GM19372 (cell line): ENCODE data around the gene IGFALS.

Source experiments
- ATAC-seq: cut with Tn5 transposase; IDR thresholded peaks from one replicate; pipeline ENCODE4 v1.9.1; 2021; ENCODE audit warnings: mild to moderate bottlenecking, low read depth, moderate library complexity; ENCODE audit not compliant: unreplicated experiment

IGFALS gene

DNA sequence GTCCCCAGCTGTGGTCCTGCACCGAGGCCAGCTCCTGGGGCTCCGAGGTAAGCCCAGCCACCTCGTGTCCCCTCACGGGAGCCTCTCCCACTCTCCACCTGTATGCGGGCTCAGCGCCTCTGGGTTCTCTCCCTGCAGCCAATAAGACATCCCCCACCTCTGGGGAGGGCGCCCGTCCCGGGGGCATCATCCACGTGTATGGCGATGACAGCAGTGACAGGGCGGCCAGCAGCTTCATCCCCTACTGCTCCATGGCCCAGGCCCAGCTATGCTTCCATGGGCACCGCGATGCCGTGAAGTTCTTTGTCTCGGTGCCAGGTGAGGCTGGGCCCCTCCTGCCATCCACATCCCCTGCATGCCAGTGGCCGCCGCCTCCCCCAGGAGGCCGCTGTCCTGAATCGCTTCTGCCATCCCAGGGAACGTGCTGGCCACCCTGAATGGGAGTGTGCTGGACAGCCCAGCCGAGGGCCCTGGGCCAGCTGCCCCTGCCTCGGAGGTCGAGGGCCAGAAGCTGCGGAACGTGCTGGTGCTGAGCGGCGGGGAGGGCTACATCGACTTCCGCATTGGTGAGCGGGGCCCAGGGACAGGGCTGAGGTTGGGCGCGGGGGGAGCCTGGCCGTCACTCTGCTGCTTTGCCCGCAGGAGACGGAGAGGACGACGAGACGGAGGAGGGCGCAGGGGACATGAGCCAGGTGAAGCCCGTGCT is 25.3 kb downstream of the IGFALS start:
- no peak for ATAC-seq

DNA sequence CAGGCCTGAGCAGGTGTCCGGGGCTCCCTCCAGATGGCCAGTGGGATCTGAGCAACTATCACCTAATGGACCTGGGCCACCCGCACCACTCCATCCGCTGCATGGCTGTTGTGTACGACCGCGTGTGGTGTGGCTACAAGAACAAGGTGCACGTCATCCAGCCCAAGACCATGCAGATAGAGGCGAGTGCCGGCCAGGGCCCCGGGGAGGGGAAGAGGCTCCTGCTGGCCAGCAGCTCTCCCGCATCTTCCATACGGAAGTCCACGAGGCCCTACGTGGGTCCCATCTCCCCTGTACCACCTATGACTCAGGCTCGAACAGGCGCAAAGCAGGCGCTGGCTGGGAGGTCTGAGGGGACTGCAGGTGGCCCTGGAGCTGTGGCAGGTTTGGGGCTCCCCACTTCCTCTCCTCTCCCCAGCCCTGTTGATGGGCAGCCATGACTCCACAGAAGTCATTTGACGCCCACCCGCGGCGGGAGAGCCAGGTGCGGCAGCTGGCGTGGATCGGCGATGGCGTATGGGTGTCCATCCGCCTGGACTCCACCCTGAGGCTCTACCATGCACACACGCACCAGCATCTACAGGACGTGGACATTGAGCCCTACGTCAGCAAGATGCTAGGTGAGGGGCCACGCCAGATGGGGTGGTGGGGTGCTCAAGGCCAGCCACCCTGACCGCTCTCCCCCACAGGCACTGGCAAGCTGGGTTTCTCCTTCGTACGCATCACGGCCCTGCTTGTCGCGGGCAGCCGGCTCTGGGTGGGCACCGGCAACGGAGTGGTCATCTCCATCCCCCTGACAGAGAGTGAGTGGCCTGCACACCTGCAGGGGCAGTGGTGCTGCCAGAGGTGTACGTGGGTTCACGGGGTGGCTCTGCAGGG is 26.1 kb downstream of the IGFALS start:
- ATAC-seq, result no peak

DNA sequence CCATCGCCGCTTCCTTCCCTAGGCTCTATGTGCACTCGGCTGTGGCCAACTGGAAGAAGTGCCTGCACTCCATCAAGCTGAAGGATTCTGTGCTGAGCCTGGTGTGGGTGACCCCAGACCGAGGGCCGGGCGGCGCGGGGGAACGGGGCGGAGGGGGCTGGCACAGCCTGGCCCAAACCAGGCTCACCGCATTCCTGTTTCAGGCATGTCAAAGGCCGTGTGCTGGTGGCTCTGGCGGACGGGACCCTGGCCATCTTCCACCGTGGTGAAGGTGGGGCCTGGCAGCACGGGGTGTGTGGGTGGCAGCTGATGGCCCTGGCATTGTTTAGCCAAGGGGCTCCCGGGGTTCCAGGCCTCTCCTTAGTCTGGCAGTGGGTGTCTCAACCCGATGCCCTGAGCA is 26.8 kb downstream of the IGFALS start:
- no peak for ATAC-seq

DNA sequence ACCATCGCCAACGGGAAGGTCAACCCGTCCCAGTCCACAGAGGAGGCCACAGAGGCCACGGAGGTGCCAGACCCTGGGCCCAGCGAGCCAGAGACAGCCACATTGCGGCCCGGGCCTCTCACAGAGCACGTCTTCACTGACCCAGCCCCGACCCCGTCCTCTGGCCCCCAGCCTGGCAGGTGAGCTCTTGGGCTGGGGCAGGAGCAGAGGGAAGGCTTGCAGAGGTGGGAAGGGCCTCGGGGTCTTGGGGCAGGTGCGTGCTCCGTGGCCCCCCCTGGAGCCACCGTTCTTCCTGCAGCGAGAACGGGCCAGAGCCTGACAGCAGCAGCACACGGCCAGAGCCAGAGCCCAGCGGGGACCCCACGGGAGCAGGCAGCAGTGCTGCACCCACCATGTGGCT is 27.3 kb downstream of the IGFALS start:
- ATAC-seq, result no peak

DNA sequence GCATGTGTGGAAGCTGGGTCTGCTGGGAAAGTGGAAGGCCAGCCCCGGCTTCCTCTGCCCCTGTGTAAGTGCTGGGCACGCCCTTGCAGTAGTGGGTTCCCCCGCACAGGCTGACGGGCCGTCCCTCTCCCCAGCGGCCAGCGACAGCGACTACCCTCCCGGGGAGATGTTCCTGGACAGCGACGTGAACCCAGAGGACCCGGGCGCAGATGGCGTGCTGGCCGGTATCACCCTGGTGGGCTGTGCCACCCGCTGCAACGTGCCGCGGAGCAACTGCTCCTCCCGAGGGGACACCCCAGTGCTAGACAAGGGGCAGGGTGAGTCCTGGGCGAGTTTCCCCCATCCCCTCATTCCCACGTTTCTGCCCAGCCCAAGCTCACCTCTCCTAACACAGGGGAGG is 27.7 kb downstream of the IGFALS start:
- ATAC-seq, result no peak

DNA sequence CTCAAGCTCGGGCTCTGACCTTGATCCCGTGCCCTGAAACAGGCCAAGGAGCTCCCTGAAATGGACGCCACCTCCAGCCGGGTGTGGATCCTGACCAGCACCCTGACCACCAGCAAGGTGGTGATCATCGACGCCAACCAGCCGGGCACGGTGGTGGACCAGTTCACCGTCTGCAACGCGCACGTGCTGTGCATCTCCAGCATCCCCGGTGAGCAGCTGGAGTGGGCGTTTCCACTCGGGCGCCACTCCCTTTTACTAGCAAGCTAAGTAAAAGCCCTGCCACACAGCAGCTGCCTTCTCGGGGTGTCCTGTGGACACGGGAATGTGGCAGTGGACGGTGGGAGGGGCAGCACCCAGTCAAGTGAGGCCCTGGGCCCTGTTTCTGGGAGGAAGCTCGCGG is 28.5 kb downstream of the IGFALS start:
- no peak for ATAC-seq

DNA sequence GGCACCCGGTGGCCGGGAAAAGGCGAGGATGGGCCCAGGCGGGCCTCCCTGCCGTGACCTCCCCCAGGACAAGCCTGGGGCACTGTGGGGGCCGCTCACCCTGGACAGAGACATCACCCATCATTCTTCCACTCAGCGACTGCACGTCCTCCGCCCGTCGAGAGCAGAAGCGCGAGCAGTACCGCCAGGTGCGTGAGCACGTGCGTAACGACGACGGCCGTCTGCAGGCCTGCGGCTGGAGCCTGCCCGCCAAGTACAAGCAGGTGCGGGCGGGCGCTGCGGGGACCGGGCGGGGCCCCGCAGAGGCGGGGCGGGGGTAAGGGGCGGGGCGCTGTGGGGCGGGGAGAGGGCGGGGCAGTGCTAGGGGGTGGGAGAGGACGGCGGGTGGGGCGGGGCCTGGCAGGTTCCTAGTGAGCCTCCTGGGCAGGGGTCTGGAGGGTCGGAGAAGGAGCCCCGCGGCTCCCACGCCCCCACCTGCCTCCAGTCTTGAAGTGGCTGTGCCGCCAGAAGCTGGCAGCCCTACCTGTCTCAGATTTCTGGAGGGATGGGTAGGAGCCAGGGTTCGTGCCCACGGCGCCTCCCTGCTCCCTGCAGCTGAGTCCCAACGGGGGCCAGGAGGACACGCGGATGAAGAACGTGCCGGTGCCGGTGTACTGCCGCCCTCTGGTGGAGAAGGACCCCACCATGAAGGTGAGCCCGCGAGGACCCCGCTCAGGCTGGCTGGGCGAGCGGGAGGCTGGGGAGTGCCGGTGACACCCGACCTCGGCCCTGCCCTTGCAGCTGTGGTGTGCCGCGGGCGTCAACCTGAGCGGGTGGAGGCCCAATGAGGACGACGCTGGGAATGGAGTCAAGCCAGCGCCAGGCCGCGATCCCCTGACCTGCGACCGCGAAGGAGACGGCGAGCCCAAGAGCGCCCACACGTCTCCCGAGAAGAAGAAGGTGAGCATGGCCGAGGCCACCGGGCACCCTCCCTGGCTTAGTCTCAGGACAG is 29.7 kb downstream of the IGFALS start:
- ATAC-seq, result no peak

DNA sequence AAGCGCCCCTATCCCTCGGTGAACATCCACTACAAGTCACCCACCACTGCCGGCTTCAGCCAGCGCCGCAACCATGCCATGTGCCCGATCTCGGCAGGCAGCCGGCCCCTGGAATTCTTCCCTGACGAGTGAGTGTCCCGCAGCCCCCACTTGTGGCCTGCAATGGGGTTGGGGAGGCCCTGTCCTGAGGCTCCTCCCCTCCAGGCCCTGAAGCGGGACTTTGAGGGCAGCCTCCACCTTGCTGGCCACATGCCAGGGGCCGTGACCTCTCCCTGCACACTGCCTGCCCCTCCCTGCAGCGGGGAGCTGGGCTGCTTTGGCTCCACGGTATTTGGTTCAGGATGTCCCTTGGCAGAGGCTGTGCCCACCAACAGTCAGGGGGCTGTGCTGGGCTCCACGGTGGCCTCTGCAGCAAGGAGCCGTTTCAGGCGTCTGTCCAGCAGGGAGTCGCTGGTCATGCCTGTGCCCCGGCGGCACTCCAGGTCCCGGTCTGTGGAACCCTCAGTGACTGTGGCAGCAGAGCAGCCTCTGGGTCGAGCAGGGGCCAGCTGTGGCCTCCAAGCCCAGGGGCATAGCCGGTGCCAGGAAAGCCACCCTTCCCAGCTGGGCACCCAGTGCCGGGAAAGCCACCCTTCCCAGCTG is 30.5 kb downstream of the IGFALS start:
- no peak for ATAC-seq

DNA sequence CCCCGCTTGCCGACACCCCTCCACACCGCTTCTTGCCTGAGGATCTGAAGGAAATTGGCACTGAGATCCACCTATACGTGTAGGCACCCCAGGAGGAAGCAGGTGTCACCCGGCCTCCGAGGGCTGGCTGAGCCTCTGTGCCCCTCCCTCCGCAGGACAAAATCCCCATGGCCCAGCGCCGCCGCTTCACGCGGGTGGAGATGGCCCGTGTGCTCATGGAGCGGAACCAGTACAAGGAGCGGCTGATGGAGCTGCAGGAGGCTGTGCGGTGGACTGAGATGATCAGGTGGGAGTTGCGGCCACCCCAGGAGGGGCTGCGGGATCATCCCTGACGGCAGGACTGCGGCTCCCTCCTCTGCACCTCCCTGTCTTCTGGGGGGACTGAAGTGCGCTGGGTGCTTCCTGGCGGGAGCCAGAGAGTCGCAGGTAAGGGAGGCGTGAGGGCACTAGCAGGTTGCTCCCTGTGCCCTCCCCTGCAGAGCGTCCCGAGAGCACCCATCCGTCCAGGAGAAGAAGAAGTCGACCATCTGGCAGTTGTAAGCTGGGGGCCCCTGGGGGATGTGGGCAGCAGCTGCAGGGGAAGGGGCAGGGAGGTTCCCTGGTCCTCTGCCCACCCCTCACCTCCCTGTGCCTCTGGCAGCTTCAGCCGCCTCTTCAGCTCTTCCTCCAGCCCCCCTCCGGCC is 31.2 kb downstream of the IGFALS start:
- no peak for ATAC-seq

DNA sequence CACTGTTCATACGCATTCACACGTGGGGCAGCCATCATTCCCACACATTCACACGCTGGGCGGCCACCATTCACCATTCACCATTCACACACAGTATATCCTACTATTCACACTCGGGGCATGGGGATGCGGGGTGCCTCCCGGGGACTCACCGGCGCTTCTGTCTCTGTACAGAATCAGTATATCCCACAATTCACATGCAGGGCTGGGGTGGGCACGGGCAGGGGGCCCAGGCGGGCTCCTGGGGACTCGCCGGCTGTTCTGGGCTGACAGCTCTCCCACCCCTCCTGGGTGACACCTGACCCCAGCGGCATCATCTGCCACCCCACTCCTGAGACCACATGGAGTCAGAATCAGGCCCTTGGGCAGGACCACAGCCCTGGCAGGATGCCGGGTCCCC is 31.8 kb downstream of the IGFALS start:
- ATAC-seq, result no peak

DNA sequence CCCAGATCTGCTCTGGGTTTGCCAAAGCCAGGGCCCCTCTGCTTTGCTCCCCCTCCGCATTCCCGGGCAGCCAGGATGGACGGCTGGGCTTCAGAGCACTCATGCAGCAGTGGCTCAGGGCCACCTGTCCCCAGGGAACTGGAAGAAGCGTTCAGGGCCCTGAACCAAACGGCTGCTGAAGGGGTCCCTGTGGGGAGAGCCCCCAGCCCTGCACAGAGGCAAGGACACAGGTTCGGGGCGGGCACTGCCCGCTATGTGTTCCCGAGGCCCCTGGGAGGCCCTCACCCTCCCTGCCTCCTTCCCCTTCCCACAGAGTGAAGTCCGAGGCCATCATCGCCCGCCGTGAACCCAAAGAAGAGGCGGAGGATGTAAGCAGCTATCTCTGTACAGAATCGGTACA is 32.6 kb downstream of the IGFALS start:
- no peak for ATAC-seq

DNA sequence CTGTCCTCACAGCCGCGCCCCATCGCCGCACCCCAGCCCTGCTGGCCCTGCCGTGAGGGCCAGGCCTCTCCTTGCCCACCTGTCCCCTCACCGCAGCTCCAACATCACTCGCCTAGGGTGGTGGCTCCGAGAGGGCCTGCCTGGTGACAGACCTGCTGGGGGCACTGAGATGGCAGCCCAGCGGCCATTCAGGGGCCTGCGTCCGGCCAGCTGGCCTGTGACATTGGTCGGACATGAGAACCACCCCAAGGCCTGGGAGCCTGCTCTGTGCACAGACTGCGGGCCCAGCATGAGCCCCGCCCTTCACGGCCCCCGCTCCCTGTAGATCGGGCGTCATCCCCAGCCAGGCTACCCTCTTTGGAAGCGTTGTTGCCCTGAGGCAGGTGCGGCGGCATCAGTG is 34.0 kb downstream of the IGFALS start:
- ATAC-seq, result no peak

DNA sequence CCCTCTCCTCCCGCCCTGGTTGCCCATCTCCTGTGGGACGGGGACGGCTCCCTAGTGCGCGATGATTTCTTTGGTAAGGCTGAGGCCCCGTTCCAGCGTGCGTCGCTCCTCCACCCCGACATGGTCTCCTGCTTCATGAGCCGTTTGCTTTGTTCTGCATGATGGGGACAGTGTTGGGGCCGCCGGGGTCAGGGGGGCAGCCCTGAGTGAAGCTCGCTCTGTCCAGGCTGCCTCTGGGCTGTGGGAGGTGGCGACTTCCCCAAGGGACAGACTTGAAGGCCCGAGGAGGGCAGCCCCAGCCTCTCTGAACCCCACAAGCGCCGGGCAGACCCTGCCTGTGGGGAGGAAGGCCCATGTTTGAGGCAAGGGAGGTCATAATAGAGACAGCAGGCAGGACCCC is 34.6 kb downstream of the IGFALS start:
- no peak for ATAC-seq

DNA sequence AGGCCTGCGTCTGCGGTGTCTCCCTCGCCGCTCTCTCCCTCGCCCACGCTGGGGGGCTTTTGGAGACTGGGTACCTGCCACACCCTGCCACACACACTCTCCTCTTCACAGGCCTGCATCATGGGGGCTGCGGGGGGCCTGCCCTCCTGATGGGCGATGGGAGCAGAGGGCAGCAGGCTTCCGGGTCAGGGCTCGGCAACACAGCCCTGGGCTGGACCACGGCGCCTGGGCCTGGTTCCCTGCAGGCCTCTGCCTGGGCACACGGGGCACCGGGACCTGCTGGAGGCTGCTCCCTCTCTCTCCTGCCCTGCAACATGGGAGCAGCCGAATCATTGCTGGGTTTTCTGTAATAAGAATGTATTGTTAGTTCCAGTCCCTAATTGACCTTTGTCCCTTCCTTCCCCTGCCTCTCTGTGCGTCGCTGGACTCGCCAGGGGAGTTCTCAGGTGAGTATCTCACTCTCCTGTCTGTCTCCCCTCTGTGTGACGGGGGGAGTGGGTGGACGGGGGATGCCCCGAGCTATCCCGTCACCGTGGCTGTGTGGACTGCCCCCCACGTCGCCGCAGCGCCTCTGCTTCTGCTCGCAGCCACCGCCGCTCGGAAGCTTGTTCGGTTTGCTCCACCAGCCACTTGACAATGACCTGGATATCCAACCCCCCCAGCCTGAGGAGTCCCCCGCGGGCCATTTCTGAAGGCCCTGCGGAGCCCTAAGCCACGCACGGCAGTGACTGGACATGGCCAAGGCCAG is 35.6 kb downstream of the IGFALS start:
- ATAC-seq, result no peak

DNA sequence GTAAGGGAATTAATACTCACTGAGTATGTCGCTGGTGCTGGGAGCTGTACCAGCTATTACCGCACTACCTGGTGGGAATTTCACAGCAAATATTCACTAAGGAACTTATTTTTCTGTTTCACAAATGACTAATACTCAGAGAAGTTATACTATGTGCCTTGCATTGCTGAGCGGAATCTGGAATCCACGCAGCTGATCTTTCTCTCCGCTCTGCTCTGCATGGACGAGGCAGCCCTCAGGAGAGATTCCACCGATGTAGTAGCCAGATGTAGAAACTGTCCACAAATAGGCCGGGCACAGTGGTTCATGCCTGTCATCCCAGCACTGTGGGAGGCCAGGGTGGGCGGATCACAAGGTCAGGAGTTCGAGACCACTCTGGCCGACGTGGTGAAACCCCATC is 39.3 kb downstream of the IGFALS start:
- no peak for ATAC-seq

DNA sequence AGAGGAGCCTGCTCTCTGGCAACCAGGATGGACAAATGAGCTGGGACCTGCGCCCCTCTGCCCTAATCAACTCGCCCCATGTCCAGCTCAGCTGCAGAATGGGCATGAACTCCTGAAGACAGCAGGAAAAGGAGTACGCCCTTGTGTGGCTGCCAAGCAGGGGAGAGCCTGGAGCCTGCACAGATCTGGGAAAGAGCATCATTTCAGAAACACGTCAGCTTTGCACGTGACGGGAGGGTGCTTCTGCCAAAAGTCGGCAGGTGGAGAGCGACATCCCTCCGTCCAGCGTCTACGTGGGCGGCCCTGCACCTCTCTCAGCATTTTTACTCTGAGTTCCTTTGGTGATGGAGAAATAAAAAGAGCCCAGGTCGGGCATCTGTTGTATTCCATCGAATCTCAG is 40.7 kb downstream of the IGFALS start:
- ATAC-seq, result no peak

DNA sequence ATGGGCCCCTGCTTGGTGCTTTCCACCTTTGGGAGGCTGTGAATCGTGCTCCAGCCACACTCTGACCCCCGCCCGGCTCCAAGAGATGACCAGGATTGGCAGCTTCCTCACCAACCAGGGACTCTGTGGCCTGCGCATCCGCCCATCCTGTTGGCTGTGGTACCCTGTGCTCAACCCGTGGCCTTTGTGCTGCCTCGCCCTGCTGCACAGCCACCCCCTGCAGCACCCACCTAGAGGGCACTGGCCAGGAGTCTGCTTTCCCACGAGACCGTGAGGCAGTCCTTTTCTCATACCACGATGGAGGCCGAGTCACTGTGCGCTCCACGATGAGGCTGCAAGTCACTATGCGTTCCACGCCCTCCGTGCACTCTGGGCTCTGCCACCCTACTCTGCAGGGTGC is 41.6 kb downstream of the IGFALS start:
- ATAC-seq, result no peak

DNA sequence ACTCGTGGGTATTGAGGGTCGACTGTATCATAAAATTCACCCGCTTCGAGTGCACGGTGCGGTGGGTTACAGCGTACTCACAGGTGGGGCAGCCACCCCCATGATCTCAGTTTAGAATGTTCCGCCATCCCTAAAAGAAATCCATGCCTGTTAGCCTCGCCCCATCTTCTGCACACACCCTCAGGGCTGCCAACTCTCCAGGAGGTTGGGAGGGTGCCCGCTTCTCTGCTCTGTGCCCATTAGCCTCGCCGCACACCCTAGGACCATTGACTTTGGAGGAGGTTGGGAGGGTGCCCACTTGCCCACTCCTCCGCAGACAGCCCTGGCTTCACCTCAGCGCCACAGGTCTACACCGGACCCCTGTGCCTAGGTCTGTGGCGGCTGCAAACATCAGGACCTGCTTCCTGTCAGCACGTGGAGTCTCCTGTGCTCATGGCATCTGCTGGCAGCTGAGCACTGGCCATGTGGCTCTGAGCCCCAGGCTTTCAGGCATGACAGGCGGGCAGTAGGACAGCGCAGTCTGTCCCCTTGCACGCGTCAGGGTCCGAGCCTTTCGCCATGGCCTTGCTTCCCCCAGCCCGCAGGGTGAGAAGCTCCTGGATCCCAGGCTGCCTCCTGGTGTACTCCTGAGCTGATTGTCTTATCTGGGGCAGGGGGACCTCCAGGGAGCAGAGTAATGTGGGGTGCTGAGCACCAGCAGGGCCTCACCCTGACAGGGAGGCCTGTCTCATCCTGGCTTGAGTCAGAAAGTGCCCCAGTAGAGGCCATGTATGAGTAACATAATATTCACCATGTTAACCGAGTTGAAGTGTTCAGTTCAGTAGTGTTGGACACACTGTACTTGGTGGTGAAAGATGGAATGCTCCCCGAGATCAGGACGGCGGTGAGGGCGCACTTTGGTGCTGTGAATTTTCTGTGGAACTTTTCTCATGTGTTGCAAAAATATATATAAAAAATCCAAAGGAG is 44.1 kb downstream of the IGFALS start:
- no peak for ATAC-seq
